Umbilical cord (tissue), 2 donors: ENCODE data around the gene FHOD3. TPM values are rescaled to one million over a fixed set of nuclear protein-coding genes. Genes with fewer than 3 reads are reported as not detected.

Experiments used
- DNase-seq: peaks from one replicate; pipeline ENCODE4 v3.0.0-alpha.2; 2015; ENCODE audit warnings: low spot score
- total RNA-seq: library from RNA; depleted of rRNA; stranded (reverse); fragments of >200 nt; gene quantifications from one replicate; pipeline ENCODE4 v1.2.3, GENCODE V29; 2014; ENCODE audit warnings: low replicate concordance; ENCODE audit not compliant: insufficient read depth

The FHOD3 gene
- total RNA-seq, 1 donor from 2014 or later = 59.7 TPM

- no peak for DNase-seq
Measured at GRCh38 chr18:36655930-36656329, 358.4 kb downstream of the FHOD3 start.

GRCh38 chr18:36658611-36659010, 361.1 kb downstream of the FHOD3 start:
- DNase-seq = no peak

GRCh38 chr18:36660311-36660710, 362.8 kb downstream of the FHOD3 start:
- DNase-seq = no peak

- peak; percentile 42 for DNase-seq
Measured at GRCh38 chr18:36661999-36662398, 364.5 kb downstream of the FHOD3 start.

- DNase-seq = no peak
Measured at GRCh38 chr18:36663312-36663711, 365.8 kb downstream of the FHOD3 start.

- no peak for DNase-seq
Measured at GRCh38 chr18:36665952-36666351, 368.4 kb downstream of the FHOD3 start.

GRCh38 chr18:36667811-36668210, 370.3 kb downstream of the FHOD3 start:
- no peak for DNase-seq

GRCh38 chr18:36668349-36668748, 370.8 kb downstream of the FHOD3 start:
- no peak for DNase-seq

- DNase-seq = peak; percentile 65
Measured at GRCh38 chr18:36672437-36673344, 375.2 kb downstream of the FHOD3 start.

- no peak for DNase-seq
Measured at GRCh38 chr18:36673452-36673851, 375.9 kb downstream of the FHOD3 start.

GRCh38 chr18:36675076-36675475, 377.6 kb downstream of the FHOD3 start:
- DNase-seq = no peak

GRCh38 chr18:36675542-36675941, 378.0 kb downstream of the FHOD3 start:
- DNase-seq = no peak

GRCh38 chr18:36676629-36677028, 379.1 kb downstream of the FHOD3 start:
- DNase-seq = no peak

- no peak for DNase-seq
Measured at GRCh38 chr18:36680042-36680441, 382.5 kb downstream of the FHOD3 start.

- DNase-seq = no peak
Measured at GRCh38 chr18:36685580-36685979, 388.1 kb downstream of the FHOD3 start.

- DNase-seq = peak; percentile 82
Measured at GRCh38 chr18:36688020-36688965, 390.8 kb downstream of the FHOD3 start.

GRCh38 chr18:36692371-36692770, 394.9 kb downstream of the FHOD3 start:
- peak; percentile 70 for DNase-seq

- DNase-seq = no peak
Measured at GRCh38 chr18:36692921-36693332, 395.4 kb downstream of the FHOD3 start.

- peak; percentile 86 for DNase-seq
Measured at GRCh38 chr18:36693931-36694620, 396.6 kb downstream of the FHOD3 start.

GRCh38 chr18:36695806-36696205, 398.3 kb downstream of the FHOD3 start:
- DNase-seq = no peak

- DNase-seq = no peak
Measured at GRCh38 chr18:36697905-36698304, 400.4 kb downstream of the FHOD3 start.

- no peak for DNase-seq
Measured at GRCh38 chr18:36700955-36701354, 403.4 kb downstream of the FHOD3 start.
